ENCODE results near the gene PSMD1.
A peak's percentile ranks its signal among the peaks of the same experiment; 100 is the strongest.

PSMD1 gene

GRCh38 chr2:231047923-231048915, 8.4 kb upstream of the PSMD1 start:
- ChIA-PET CTCF (interaction anchor here (1.1 to 2.2 kb wide), 4 partner anchors 8 to 345 kb away, joined by 3 to 4 read pairs (median 3); no protein-coding TSS in a partner anchor), POLR2A (no interaction called here)
- peaks cover 0 to 10% (median 8%) of the 10 kb centered on the region in 4 experiments for H3K4me1 ChIP-seq (ENCODE audit: control extremely low read depth in 1 of 4, control insufficient read depth in 4 of 4, insufficient read depth in 4 of 4, low read length in 3 of 4)
- DNase-seq = no peak
- H3K9me3 ChIP-seq (ENCODE audit: control extremely low read depth in 1 of 5, control insufficient read depth in 4 of 5, insufficient read depth in 2 of 5, low read depth in 1 of 5, low read length in 4 of 5) = no peaks in the 10 kb centered on the region
- peaks cover 0 to 23% (median 17%) of the 10 kb centered on the region in 5 experiments for H3K27me3 ChIP-seq (replicated peaks in 2 of 5; ENCODE audit: control insufficient read depth in 4 of 5, insufficient read depth in 5 of 5, low read length in 4 of 5)
- no peak overlapping the region for H3K4me3 ChIP-seq (ENCODE audit: control insufficient read depth in 1 of 7, extremely low read depth in 1 of 7, insufficient read depth in 4 of 7, low read depth in 2 of 7, low read length in 6 of 7)
- H3K36me3 ChIP-seq (ENCODE audit: control insufficient read depth in 4 of 4, insufficient read depth in 4 of 4, low read length in 3 of 4) = no peaks in the 10 kb centered on the region
- no peak overlapping the region for H3K27ac ChIP-seq (ENCODE audit: insufficient read depth in 1 of 2, low read depth in 1 of 2, low read length in 2 of 2, poor library complexity in 1 of 2, severe bottlenecking in 2 of 2)
- 92% methylated on average over 9 of the region's 10 CpGs for WGBS (ENCODE audit: insufficient coverage)

GRCh38 chr2:231049286-231050017, 7.2 kb upstream of the PSMD1 start:
- Histone ChIP-seq H3K27ac (ENCODE audit: insufficient read depth in 1 of 2, low read depth in 1 of 2, low read length in 2 of 2, poor library complexity in 1 of 2, severe bottlenecking in 2 of 2) (no peak overlapping the region), H3K9me3 (ENCODE audit: control extremely low read depth in 1 of 5, control insufficient read depth in 4 of 5, insufficient read depth in 2 of 5, low read depth in 1 of 5, low read length in 4 of 5) (no peaks in the 10 kb centered on the region), H3K4me1 (ENCODE audit: control extremely low read depth in 1 of 4, control insufficient read depth in 4 of 4, insufficient read depth in 4 of 4, low read length in 3 of 4) (peaks cover 0 to 15% (median 11%) of the 10 kb centered on the region in 4 experiments), H3K36me3 (ENCODE audit: control insufficient read depth in 4 of 4, insufficient read depth in 4 of 4, low read length in 3 of 4) (no peaks in the 10 kb centered on the region), H3K27me3 (replicated peaks in 2 of 5; ENCODE audit: control insufficient read depth in 4 of 5, insufficient read depth in 5 of 5, low read length in 4 of 5) (peaks cover 0 to 23% (median 17%) of the 10 kb centered on the region in 5 experiments), H3K4me3 (ENCODE audit: control insufficient read depth in 1 of 7, extremely low read depth in 1 of 7, insufficient read depth in 4 of 7, low read depth in 2 of 7, low read length in 6 of 7) (no peak overlapping the region)
- DNase-seq = no peak
- CTCF ChIA-PET = interaction anchor here (0.8 to 2.2 kb wide), 7 partner anchors 9 to 344 kb away, joined by 3 to 4 read pairs (median 3); partner anchors contain the start of gene C2orf72
- POLR2A ChIA-PET = no interaction called here
- 95% methylated on average over 5 of the region's 12 CpGs for WGBS (ENCODE audit: insufficient coverage)

DNA sequence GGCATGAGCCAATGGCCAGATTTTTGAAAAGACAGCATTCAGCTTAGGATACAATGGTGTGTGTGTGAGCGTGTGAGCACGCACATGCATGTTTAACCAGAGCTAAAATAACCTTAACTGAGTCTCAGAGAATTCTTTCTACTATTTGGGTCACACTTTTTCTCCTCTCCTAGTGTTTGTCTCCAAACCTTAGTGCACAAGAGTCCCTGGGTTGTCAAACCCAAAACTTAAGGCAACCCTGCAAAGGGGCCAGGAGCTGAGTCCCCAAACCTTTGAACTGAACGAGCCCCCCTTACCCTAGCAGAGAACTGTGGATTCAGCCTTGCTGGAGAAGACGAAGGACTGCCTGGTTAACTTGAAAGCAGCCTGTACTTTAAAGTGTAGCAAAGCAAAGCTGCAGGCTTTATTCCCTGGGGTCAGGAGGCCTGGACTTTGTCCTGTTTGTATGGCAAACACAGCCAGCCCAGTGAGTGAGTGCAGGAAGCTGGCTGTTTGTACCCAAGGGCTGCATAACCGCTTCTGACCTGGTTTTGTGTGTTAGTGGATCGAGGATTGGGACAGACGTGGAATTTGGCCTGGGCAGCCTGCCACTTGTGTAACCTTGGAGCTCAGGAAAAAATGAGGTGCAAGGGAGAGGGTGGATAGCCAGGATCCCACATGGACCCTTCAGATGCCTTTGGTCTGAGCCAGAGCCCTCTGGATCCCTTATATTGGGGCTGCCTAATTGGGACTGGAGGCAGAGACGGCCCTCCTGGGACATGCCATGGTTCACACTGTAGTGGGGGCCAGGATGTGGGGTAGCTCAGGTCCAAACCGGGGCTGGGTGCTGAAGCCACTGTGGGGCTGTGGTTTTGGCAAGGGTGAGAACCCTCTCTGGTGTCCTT, 6.4 kb upstream of the PSMD1 start:
- DNase-seq = no peak
- H3K4me1 ChIP-seq (ENCODE audit: control extremely low read depth in 1 of 4, control insufficient read depth in 4 of 4, insufficient read depth in 4 of 4, low read length in 3 of 4) = peaks cover 0 to 15% (median 11%) of the 10 kb centered on the region in 4 experiments
- no peaks in the 10 kb centered on the region for H3K9me3 ChIP-seq (ENCODE audit: control extremely low read depth in 1 of 5, control insufficient read depth in 4 of 5, insufficient read depth in 2 of 5, low read depth in 1 of 5, low read length in 4 of 5)
- CTCF ChIA-PET = interaction anchor here (0.7 to 2.2 kb wide), 9 partner anchors 10 to 343 kb away, joined by 3 to 4 read pairs (median 3); partner anchors contain the start of gene C2orf72
- no peak overlapping the region for H3K27ac ChIP-seq (ENCODE audit: insufficient read depth in 1 of 2, low read depth in 1 of 2, low read length in 2 of 2, poor library complexity in 1 of 2, severe bottlenecking in 2 of 2)
- H3K36me3 ChIP-seq (ENCODE audit: control insufficient read depth in 4 of 4, insufficient read depth in 4 of 4, low read length in 3 of 4) = no peaks in the 10 kb centered on the region
- H3K27me3 ChIP-seq (replicated peaks in 2 of 5; ENCODE audit: control insufficient read depth in 4 of 5, insufficient read depth in 5 of 5, low read length in 4 of 5) = peaks cover 0 to 23% (median 17%) of the 10 kb centered on the region in 5 experiments
- POLR2A ChIA-PET = no interaction called here
- no peak overlapping the region for H3K4me3 ChIP-seq (ENCODE audit: control insufficient read depth in 1 of 7, extremely low read depth in 1 of 7, insufficient read depth in 4 of 7, low read depth in 2 of 7, low read length in 6 of 7)
- WGBS (ENCODE audit: insufficient coverage) = 92% methylated on average over 9 of the region's 9 CpGs

- DNase-seq = no peak
- H3K9me3 ChIP-seq (ENCODE audit: control extremely low read depth in 1 of 5, control insufficient read depth in 4 of 5, insufficient read depth in 2 of 5, low read depth in 1 of 5, low read length in 4 of 5) = no peaks in the 10 kb centered on the region
- ChIA-PET CTCF (interaction anchor here (0.9 to 3.1 kb wide), 4 partner anchors 8 to 149 kb away, joined by 3 to 18 read pairs (median 10); no protein-coding TSS in a partner anchor), POLR2A (no interaction called here)
- H3K4me1 ChIP-seq (ENCODE audit: control extremely low read depth in 1 of 4, control insufficient read depth in 4 of 4, insufficient read depth in 4 of 4, low read length in 3 of 4) = peaks cover 0 to 15% (median 11%) of the 10 kb centered on the region in 4 experiments
- H3K4me3 ChIP-seq (ENCODE audit: control insufficient read depth in 1 of 7, extremely low read depth in 1 of 7, insufficient read depth in 4 of 7, low read depth in 2 of 7, low read length in 6 of 7) = no peak overlapping the region
- no peaks in the 10 kb centered on the region for H3K36me3 ChIP-seq (ENCODE audit: control insufficient read depth in 4 of 4, insufficient read depth in 4 of 4, low read length in 3 of 4)
- no peak overlapping the region for H3K27ac ChIP-seq (ENCODE audit: insufficient read depth in 1 of 2, low read depth in 1 of 2, low read length in 2 of 2, poor library complexity in 1 of 2, severe bottlenecking in 2 of 2)
- WGBS (ENCODE audit: insufficient coverage) = 98% methylated on average over 4 of the region's 5 CpGs
- H3K27me3 ChIP-seq (replicated peaks in 2 of 5; ENCODE audit: control insufficient read depth in 4 of 5, insufficient read depth in 5 of 5, low read length in 4 of 5) = peaks cover 0 to 23% (median 17%) of the 10 kb centered on the region in 5 experiments
Observed at GRCh38 chr2:231051116-231051515, 5.6 kb upstream of the PSMD1 start.

- H3K27ac ChIP-seq (ENCODE audit: insufficient read depth in 1 of 2, low read depth in 1 of 2, low read length in 2 of 2, poor library complexity in 1 of 2, severe bottlenecking in 2 of 2) = no peak overlapping the region
- H3K36me3 ChIP-seq (ENCODE audit: control insufficient read depth in 4 of 4, insufficient read depth in 4 of 4, low read length in 3 of 4) = no peaks in the 10 kb centered on the region
- H3K4me1 ChIP-seq (ENCODE audit: control extremely low read depth in 1 of 4, control insufficient read depth in 4 of 4, insufficient read depth in 4 of 4, low read length in 3 of 4) = peaks cover 5 to 23% (median 16%) of the 10 kb centered on the region in 4 experiments
- ChIA-PET POLR2A (no interaction called here), CTCF (interaction anchor here (0.9 to 3.1 kb wide), 11 partner anchors 9 to 367 kb away, joined by 3 to 18 read pairs (median 6); partner anchors contain the start of gene SPATA3)
- peaks cover 0 to 16% (median 11%) of the 10 kb centered on the region in 5 experiments for H3K27me3 ChIP-seq (replicated peaks in 2 of 5; ENCODE audit: control insufficient read depth in 4 of 5, insufficient read depth in 5 of 5, low read length in 4 of 5)
- 9% methylated on average over 58 of the region's 62 CpGs for WGBS (ENCODE audit: insufficient coverage)
- no peaks in the 10 kb centered on the region for H3K9me3 ChIP-seq (ENCODE audit: control extremely low read depth in 1 of 5, control insufficient read depth in 4 of 5, insufficient read depth in 2 of 5, low read depth in 1 of 5, low read length in 4 of 5)
- DNase-seq = peak; percentile 80 to 89 (median 89)
- peak overlapping the region; percentile 61 to 88 (median 65) for H3K4me3 ChIP-seq (ENCODE audit: control insufficient read depth in 1 of 7, extremely low read depth in 1 of 7, insufficient read depth in 4 of 7, low read depth in 2 of 7, low read length in 6 of 7)
Observed at GRCh38 chr2:231052494-231053451, 3.9 kb upstream of the PSMD1 start.
